CD1c-positive myeloid dendritic cell (primary cell): Measurements from ENCODE around the gene RGS10.
"Not testable (repeated sequence)": the region's sequence is repeated elsewhere in the genome, so short reads cannot be mapped to it uniquely, and the experiment has no call there.

ENCODE experiments used
- DNase-seq: peaks from one replicate; pipeline ENCODE4 v3.0.0-alpha.2; 2016; ENCODE audit errors: extremely low spot score

Gene RGS10

DNA sequence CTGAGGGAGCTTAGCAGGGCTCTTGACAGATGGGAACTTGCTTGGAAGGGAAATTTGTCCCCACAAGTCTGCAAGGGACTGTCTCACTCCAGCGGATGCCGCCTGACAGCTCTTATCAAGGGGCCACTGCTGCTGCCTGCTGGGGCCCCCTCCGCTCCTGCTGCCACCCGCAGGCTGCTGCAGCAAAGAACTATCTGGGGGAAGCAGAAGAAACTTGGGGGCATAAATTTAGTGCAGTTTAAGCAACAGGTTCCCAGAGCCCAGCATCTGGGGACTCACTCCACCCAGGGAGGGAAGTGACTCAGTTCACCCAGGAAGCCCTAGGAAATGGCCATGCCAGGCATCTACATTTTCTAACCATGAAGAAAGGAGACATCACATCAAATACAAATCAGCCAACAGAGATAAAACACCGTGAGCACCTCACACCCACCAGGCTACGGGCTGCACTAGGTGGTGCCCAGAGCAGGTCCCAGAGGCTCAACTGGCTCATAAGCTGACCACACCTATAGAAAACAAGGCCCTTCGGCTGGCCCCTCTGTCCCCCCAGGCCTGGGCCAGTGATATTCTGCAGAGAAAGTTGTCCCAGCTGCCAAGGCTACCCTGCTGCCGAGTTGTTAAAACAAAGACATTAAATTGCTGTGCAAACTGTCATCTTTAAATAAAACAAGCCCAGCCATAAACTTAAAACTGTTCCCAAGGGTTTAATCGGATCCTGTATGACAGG, 3.7 kb downstream of the RGS10 start:
- DNase-seq: peak; percentile 24

- no peak for DNase-seq
Measured at GRCh38 chr10:119537953-119538630, 4.4 kb downstream of the RGS10 start.

GRCh38 chr10:119536508-119537025, 6.0 kb downstream of the RGS10 start:
- DNase-seq: no peak

- DNase-seq: no peak
Measured at GRCh38 chr10:119535837-119536507, 6.5 kb downstream of the RGS10 start.

DNA sequence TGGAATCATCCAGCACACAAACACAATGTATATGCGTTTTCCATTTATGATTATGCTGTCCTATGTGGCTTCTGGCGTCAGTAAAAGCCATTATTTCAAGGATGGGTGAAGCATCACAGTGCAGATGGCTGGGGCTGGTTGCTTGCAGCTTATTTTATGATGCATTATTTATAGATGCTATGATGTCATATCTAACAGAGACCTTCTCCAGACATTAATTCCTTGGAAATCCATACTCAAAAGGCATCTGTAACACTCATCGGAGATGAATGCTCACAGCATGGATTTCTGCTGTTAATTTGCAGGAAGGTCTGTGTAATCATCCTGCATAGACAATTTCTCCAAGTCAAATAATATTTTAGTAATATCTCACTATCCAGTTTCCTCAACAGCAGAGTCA, 7.2 kb downstream of the RGS10 start:
- no peak for DNase-seq

GRCh38 chr10:119533473-119533872, 9.0 kb downstream of the RGS10 start:
- DNase-seq: no peak

- DNase-seq: peak; percentile 24
Measured at GRCh38 chr10:119532791-119533190, 9.7 kb downstream of the RGS10 start.

DNA sequence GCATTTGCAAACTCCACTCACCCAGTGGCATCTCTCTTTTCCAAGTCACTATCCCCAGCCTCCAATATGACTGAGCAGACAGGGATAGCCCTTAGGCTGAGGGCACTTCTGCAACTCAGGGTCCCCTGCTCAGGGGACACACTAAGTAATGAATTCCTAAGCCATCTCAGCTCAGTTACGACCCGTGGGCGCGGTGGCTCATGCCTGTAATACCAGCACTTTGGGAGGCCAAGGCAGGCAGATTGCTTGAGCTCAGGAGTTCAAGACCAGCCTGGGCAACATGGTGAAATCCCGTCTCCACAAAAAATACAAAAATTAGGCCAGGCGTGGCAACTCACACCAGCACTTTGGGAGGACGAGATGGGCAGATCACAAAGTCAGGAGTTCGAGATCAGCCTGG, 10.3 kb downstream of the RGS10 start:
- DNase-seq: not testable (repeated sequence)

GRCh38 chr10:119531067-119531466, 11.5 kb downstream of the RGS10 start:
- no peak for DNase-seq

DNA sequence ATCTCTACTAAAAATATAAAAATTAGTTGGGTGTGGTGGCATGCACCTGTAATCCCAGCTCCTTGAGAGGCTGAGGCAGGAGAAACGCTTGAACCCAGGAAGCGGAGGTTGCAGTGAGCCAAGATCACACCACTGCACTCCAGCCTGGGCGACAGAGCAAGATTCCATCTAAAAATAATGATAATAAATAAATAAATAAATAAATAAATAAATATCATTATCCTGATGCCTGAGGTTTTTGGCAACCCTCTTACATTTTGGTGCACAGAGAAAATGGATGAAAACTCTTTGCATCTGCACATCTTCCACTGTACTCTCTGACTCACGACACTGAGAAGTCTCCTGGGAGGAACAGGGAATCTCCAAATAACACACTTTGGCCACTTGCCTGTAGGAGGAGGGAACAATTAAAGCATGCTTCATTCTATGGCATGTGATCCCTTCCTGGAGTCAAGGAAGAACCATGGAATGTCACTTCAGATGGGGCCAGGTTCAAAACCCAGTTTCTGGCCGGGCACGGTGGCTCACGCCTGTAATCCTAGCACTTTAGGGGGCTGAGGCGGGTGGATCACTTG, 13.8 kb downstream of the RGS10 start:
- not testable (repeated sequence) for DNase-seq

- no peak for DNase-seq
Measured at GRCh38 chr10:119526621-119527592, 15.6 kb downstream of the RGS10 start.

DNA sequence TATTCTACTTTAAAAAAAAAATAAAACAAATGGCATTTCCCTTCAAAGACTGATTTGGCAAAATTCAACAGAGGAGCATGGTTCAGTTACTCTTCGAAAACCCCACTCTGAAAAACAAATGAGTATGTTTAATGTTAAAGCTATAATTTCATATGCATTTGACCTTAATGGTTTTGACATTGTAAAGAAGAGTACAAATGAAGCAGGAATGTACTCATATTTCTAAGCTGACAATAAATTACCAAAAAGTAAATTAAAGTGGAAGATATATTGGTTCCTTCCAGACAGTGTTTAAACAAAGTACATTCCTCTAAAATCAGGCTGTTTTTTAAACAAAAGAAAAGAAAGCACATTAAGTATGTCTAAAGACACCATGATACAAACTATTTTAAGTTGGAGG, 16.4 kb downstream of the RGS10 start:
- DNase-seq: no peak

DNA sequence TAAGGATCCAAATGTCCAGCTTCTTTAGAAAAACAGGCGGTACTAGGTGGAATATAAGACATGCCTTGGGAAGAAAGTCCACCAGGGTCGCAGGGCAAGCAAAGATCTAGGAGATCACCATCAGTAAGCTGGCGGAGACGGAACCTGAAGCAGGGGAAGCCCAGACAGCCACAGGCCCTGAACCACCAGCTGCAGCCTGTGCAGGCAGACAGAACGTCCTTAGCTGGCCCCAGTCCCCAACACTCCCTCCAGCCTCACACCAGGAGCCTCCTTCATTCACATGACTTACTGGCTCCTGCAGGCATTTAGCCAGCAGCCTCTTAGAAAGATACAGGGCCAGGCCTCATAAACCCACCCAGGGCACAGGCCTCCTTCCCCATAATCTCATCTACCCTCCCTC, 17.4 kb downstream of the RGS10 start:
- no peak for DNase-seq

DNA sequence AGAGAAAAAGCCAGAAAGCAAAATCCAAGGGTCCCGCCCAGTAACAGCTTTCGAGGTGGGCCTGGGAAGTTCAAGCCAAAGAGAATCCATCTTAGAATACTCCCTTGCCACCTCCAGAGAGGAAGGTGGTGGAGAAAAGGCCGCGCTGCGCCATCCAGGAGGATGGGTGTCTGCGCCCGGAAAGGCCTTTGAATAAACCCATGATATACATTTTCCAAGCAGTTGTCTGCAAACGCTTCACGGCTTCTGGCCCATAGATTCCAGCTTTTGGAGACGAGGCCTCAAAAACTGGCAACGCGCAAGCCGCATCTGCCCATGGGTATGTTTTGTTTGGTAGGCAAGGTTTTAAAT, 17.8 kb downstream of the RGS10 start:
- DNase-seq: no peak

GRCh38 chr10:119523895-119524719, 18.4 kb downstream of the RGS10 start:
- DNase-seq: peak; percentile 34

DNA sequence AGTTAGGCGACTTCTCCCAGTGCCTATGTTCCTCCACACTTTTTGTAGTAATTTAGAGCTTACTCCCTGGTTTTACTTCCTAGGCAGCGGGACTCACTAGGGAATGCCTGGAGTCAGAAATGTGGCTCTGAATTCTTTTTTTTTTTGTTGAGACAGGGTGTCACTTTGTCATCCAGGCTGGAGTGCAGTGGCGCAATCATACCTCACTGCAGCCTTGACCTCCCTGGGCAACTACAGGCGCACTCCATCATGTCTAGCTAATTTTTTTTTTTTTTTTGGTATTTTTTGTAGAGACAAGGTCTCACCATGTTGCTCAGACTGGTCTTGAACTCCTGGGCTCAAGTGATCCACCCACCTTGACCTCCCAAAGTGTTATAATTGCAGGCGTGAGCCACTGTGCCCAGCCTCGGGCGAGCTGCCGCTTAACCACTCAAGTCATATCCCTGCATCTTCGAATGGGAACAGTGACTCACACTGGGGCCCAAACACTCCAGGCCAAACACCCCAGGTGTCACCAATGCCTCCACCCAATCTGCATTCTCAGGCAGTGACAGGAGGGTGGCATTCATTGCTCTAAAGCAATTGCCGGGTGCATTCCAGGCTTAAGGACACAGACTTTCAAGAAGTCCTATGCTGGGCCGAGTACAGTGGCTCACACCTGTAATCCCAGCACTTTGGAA, 19.6 kb downstream of the RGS10 start:
- DNase-seq: no peak

DNA sequence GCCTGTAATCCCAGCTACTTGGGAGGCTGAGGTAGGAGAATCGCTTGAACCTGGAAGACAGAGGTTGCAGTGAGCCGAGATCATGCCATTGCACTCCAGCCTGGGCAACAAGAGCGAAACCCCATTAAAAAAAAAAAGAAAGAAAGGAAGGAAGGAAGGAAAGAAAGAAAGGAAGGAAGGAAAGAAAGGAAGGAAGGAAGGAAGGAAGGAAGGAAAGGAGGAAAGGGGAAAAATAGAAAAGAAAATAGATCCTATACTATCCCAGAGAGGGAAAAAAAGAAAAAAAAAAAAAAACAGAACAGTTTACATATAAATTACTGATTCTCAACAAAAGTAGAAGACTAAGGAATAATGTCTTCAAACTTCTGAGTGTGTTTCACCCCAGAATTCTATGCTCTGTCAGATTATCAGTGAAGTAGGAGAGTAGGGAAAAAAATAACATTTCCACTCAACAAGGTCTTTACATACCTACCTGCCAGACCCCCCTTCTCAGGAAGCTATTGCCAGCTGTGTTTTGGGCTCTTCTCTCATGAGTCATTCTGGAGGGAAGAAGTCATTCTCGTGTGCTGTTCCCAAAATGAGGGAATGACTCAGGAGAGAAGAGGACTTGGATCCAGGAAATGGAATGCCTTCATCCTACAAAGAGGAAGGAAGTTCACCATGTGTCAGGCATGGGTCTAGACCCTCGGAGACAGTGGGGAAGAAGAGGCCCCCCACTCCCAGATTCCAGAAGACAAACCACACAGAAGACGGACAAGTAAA, 20.9 kb downstream of the RGS10 start:
- peak; percentile 15 for DNase-seq

- no peak for DNase-seq
Measured at GRCh38 chr10:119520283-119520682, 22.2 kb downstream of the RGS10 start.

GRCh38 chr10:119518936-119519335, 23.6 kb downstream of the RGS10 start:
- DNase-seq: no peak
